ENCODE measurements around the gene RBBP6.
A peak's percentile ranks its signal among the peaks of the same experiment; 100 is the strongest.
"Not testable (repeated sequence)": the region's sequence is repeated elsewhere in the genome, so short reads cannot be mapped to it uniquely, and the experiment has no call there.

The RBBP6 gene

DNA sequence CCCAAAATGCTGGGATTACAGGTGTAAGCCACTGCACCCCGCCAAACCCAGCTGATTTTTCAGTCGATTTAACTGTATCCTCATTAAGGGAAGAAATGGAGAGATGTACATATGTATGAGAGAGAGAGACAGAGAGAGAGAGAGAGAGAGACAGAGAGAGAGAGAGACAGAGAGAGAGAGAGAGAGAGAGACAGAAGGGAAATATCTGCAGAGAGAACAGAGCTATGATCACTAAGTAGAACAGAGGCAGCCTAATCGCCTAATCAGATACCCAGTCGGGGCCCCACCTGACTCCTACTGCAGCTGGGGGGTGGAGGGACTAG lies 70.0 kb downstream of the RBBP6 start:
- Histone ChIP-seq H3K36me3 (ENCODE audit: insufficient read depth, low read length) (no peaks in the 10 kb centered on the region), H3K27ac (ENCODE audit: low read depth, low read length) (no peak overlapping the region), H2AFZ (ENCODE audit: low read length, unreplicated experiment) (no peak overlapping the region), H3K27me3 (ENCODE audit: insufficient read depth, low read length) (peaks cover 8% of the 10 kb centered on the region; the same call in 1 of the 2 replicates), H3K4me3 (ENCODE audit: low read depth, low read length) (peak overlapping the region; percentile 52; the same call in 1 of the 2 replicates), H3K79me2 (ENCODE audit: control insufficient read depth, insufficient read depth, low read length, unreplicated experiment) (no peaks in the 10 kb centered on the region), H3K4me1 (ENCODE audit: control insufficient read depth, insufficient read depth, low read length, unreplicated experiment) (peaks cover 8% of the 10 kb centered on the region)

DNA sequence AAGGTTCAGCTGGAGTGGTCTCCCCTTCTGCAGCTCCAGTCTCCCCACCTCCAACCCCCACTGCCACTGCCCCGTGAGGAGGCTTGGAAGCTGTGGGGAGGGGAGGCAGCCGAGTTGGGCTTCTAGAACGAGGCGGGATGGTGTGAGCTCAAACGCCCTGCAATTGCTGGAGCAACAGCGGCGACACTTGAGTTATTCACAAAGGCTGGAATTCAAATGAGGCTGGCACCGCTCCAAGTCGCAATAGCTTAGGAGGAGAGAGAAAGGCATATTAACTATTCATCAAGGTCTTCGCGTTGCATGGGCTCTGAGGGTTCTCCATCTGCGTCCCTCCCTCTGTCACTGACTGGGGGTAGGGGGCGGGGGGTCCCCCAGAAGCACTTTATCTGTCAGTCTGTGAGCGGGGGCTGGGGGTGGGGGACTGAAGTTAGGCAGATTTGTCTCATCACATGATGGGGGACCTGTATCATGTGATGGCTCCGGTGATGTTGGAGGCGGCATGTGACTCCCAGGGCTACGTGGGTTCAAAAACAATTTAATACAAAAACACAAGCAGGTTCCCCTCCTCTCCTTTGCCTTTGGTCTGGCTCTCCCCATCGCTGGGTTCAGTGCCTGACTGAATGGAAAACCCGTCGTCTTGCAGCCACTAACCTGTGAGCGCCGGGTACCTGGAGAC lies 70.5 kb downstream of the RBBP6 start:
- peaks cover 8% of the 10 kb centered on the region; the same call in 1 of the 2 replicates for H3K27me3 ChIP-seq (ENCODE audit: insufficient read depth, low read length)
- H3K4me1 ChIP-seq (ENCODE audit: control insufficient read depth, insufficient read depth, low read length, unreplicated experiment), result peaks cover 8% of the 10 kb centered on the region
- peak overlapping the region; percentile 93 for H2AFZ ChIP-seq (ENCODE audit: low read length, unreplicated experiment)
- no peaks in the 10 kb centered on the region for H3K36me3 ChIP-seq (ENCODE audit: insufficient read depth, low read length)
- H3K27ac ChIP-seq (ENCODE audit: low read depth, low read length), result no peak overlapping the region
- H3K4me3 ChIP-seq (ENCODE audit: low read depth, low read length), result peak overlapping the region; percentile 52
- no peaks in the 10 kb centered on the region for H3K79me2 ChIP-seq (ENCODE audit: control insufficient read depth, insufficient read depth, low read length, unreplicated experiment)

GRCh38 chr16:24610416-24610755 lies 71.0 kb downstream of the RBBP6 start:
- H3K79me2 ChIP-seq (ENCODE audit: control insufficient read depth, insufficient read depth, low read length, unreplicated experiment), result no peaks in the 10 kb centered on the region
- H3K27ac ChIP-seq (ENCODE audit: low read depth, low read length), result no peak overlapping the region
- peaks cover 8% of the 10 kb centered on the region for H3K4me1 ChIP-seq (ENCODE audit: control insufficient read depth, insufficient read depth, low read length, unreplicated experiment)
- no peaks in the 10 kb centered on the region for H3K36me3 ChIP-seq (ENCODE audit: insufficient read depth, low read length)
- peaks cover 8% of the 10 kb centered on the region; the same call in 1 of the 2 replicates for H3K27me3 ChIP-seq (ENCODE audit: insufficient read depth, low read length)
- H2AFZ ChIP-seq (ENCODE audit: low read length, unreplicated experiment), result peak overlapping the region; percentile 93
- H3K4me3 ChIP-seq (ENCODE audit: low read depth, low read length), result peak overlapping the region; percentile 52

GRCh38 chr16:24611310-24611709 lies 71.9 kb downstream of the RBBP6 start:
- H3K36me3 ChIP-seq (ENCODE audit: insufficient read depth, low read length), result no peaks in the 10 kb centered on the region
- no peak overlapping the region for H3K27ac ChIP-seq (ENCODE audit: low read depth, low read length)
- H3K4me1 ChIP-seq (ENCODE audit: control insufficient read depth, insufficient read depth, low read length, unreplicated experiment), result peaks cover 8% of the 10 kb centered on the region

GRCh38 chr16:24612656-24613055 lies 73.3 kb downstream of the RBBP6 start:
- Histone ChIP-seq H3K79me2 (ENCODE audit: control insufficient read depth, insufficient read depth, low read length, unreplicated experiment) (no peaks in the 10 kb centered on the region), H3K4me1 (ENCODE audit: control insufficient read depth, insufficient read depth, low read length, unreplicated experiment) (peaks cover 8% of the 10 kb centered on the region), H3K27me3 (ENCODE audit: insufficient read depth, low read length) (peaks cover 8% of the 10 kb centered on the region; the same call in 1 of the 2 replicates), H2AFZ (ENCODE audit: low read length, unreplicated experiment) (no peak overlapping the region), H3K4me3 (ENCODE audit: low read depth, low read length) (no peak overlapping the region), H3K36me3 (ENCODE audit: insufficient read depth, low read length) (no peaks in the 10 kb centered on the region), H3K27ac (ENCODE audit: low read depth, low read length) (no peak overlapping the region)

More at GRCh38 chr16:24611310-24611709, 71.9 kb downstream of the RBBP6 start:
- no peak overlapping the region for H3K4me3 ChIP-seq (ENCODE audit: low read depth, low read length)
- no peak overlapping the region for H2AFZ ChIP-seq (ENCODE audit: low read length, unreplicated experiment)
- H3K27me3 ChIP-seq (ENCODE audit: insufficient read depth, low read length), result peaks cover 8% of the 10 kb centered on the region; the same call in 1 of the 2 replicates
- H3K79me2 ChIP-seq (ENCODE audit: control insufficient read depth, insufficient read depth, low read length, unreplicated experiment), result no peaks in the 10 kb centered on the region

DNA sequence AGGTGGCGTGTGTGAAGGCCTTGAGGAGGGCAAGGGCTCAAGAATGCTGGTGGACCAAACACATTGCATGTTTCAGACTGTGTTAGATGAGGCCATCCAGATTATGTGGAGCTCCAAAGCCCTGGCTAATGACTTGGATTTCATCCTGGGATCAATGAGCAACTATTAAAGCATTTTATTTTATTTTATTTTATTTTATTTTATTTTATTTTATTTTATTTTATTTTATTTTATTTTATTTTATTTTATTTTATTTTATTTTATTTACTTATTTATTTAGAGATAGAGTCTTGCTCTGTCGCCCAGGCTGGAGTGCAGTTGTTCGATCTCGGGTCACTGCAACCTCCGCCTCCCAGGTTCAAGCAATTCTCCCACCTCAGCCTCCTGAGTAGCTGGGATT lies 73.9 kb downstream of the RBBP6 start:
- H3K4me1 ChIP-seq (ENCODE audit: control insufficient read depth, insufficient read depth, low read length, unreplicated experiment); H3K27me3 ChIP-seq (ENCODE audit: insufficient read depth, low read length); H2AFZ ChIP-seq (ENCODE audit: low read length, unreplicated experiment); H3K36me3 ChIP-seq (ENCODE audit: insufficient read depth, low read length); H3K4me3 ChIP-seq (ENCODE audit: low read depth, low read length); H3K79me2 ChIP-seq (ENCODE audit: control insufficient read depth, insufficient read depth, low read length, unreplicated experiment); H3K27ac ChIP-seq (ENCODE audit: low read depth, low read length): not testable (repeated sequence)

DNA sequence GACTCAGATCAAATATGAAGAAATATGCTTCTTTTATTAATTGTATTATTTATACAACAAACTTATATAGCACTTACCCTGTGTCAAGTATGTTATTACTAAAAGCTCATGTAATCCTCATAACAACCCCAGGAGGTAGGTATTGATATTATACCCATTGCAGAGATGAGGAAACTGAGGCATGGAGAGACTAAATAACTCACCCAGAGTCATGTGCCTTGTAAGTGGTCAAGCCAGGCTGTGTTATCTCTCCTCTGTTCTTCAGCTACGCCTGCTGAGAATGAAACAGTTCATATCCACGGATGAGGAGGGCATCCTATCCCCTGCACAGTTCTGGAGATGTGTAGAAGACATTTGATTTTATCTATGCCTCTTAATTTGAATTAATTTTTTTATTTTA lies 78.1 kb downstream of the RBBP6 start:
- H3K4me1 ChIP-seq (ENCODE audit: control insufficient read depth, insufficient read depth, low read length, unreplicated experiment), result no peaks in the 10 kb centered on the region
- H3K79me2 ChIP-seq (ENCODE audit: control insufficient read depth, insufficient read depth, low read length, unreplicated experiment), result no peaks in the 10 kb centered on the region
- H3K4me3 ChIP-seq (ENCODE audit: low read depth, low read length), result no peak overlapping the region
- H3K36me3 ChIP-seq (ENCODE audit: insufficient read depth, low read length), result no peaks in the 10 kb centered on the region
- H3K27ac ChIP-seq (ENCODE audit: low read depth, low read length), result no peak overlapping the region
- no peak overlapping the region for H2AFZ ChIP-seq (ENCODE audit: low read length, unreplicated experiment)
- no peaks in the 10 kb centered on the region for H3K27me3 ChIP-seq (ENCODE audit: insufficient read depth, low read length)
